Measurements from ENCODE around the gene COQ10A.
"Not testable (repeated sequence)": the region's sequence is repeated elsewhere in the genome, so short reads cannot be mapped to it uniquely, and the experiment has no call there.

The COQ10A gene

DNA sequence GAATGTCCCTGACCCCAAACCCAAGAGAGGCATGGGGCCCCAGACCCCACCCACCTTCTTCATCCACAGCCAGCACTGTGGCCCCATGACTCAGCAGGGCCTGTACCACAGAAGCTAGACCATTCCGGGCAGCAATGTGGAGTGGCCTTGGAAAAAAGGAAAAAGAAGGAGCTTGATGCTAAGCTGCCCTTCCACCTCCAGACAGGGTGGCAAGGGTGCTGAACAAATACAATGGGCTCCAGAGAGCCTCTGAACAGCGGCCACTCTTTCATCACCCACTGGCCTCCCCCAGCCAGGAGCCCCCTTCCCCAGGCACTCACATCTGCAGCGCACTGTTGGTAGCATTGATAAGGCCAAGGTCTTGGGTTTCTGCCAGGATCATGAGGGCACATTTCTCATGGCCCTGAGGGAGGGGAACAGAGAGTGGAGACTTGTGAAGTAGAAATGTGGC is 23.0 kb upstream of the COQ10A start:
- no peak for DNase-seq (ENCODE audit: low spot score)

DNA sequence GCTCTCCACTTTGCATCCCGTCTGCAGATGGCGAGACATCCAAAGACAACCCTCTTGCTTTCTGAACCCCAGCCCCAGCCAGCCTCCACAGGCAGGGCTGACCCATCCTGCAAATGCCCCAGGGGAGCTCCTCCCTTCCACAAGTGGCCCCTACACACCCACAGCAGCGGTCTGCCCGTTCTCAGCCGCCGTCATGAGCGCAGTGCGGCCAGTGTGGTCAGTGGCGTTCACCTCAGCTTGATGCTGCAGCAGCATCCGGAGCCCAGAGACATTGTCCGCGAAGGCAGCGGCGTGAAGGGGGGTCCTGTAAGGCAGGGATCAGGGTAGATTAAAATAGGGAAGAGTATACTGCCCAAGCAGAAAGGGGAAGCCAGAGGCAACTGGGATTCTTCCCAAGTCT is 22.2 kb upstream of the COQ10A start:
- no peak for DNase-seq (ENCODE audit: low spot score)

DNA sequence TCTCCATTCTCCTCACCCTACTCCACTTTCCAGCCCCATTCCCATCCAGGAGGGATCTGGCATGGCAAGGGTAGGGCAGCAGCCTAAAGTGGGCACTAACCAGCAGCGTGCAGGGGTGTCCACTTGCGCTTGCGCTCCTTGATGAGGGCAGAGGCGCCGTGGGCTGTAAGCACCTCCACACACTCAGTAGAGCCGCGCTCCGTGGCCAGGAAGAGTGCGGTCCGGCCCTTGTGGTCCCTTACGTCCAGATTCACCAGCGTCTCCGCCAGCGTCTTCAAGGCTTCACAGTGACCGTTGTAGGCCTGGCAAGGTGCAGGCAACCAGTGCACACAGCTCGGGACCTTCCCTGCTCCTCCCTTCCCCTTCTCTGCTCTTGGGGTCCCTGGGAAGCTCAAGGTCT is 18.8 kb upstream of the COQ10A start:
- DNase-seq (ENCODE audit: low spot score) = no peak

DNA sequence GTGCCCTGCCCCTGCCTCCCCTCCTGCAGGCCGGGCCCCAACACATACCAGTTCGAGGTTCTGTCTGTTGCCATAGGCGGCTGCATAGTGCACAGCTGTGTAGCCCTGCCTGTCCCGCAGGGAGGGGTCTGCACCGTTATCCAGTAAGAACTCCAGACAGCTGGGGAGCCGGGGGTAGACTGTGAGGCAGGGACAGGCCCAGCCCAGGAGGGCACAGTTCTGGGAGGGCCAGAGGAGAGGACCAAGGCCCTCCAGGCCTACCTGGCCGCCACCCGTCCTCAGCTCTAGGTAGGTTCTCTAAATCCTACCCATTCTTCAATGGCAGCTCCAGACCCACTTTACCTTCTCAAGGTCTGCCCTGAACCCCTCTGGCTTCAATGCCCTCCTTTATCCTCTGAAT is 18.0 kb upstream of the COQ10A start:
- no peak for DNase-seq (ENCODE audit: low spot score)

DNA sequence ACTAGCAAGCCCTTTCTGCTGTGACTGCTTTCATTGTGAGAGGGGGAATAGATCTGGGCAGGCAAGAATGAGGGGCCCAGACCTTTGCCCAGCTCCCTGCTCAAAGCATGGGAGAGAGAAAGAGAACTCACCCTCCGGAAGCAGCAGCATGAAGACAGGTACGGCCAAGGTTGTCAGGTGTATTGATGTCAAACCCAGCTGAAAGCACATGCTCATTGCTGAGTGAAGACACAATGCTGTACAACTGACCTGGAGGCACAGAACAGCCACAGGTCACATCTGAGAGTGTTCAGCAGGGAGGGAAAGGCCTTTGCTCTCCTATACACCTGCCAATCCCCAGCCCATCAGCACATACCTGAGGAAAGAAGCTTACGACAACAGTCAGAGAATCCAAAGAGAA is 14.1 kb upstream of the COQ10A start:
- DNase-seq (ENCODE audit: low spot score) = no peak

DNA sequence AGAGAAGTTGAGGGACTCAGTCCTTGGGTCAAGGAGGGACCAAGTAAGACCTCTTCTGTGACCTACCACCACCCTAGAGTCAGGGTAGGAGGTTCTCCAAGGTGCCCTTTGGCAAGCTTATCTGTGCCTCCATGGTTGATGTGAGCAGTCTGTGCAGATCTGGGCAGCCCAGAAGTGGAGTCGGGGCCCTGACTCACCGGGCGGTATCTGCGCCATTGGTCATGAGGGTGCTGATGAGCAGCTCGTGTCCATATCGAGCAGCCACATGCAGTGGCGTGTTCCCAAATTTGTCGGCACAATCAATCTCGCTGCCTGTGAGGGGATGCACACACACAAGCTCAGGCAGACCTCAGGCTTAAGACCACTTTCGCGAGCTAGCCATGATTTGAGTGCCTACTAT is 13.7 kb upstream of the COQ10A start:
- no peak for DNase-seq (ENCODE audit: low spot score)

DNA sequence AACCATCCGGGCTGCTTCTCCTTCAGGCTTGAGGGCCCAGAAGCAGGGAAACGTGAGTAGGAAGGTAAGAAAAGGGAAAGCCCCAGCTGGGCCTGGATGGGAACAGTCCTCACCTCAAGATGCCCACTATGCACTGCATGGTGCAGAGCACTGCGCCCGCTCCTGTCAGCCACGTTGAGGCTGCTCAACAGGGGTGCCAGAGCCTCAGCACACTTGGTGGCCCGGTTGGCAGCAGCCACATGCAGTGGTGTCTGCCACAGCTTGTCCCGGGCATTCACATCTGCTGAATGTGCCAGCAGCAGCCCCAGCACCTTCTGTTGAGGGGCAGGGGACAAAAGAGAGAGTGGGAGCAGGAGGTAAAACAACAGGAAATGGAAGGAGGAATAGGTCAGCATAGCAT is 11.1 kb upstream of the COQ10A start:
- no peak for DNase-seq (ENCODE audit: low spot score)

DNA sequence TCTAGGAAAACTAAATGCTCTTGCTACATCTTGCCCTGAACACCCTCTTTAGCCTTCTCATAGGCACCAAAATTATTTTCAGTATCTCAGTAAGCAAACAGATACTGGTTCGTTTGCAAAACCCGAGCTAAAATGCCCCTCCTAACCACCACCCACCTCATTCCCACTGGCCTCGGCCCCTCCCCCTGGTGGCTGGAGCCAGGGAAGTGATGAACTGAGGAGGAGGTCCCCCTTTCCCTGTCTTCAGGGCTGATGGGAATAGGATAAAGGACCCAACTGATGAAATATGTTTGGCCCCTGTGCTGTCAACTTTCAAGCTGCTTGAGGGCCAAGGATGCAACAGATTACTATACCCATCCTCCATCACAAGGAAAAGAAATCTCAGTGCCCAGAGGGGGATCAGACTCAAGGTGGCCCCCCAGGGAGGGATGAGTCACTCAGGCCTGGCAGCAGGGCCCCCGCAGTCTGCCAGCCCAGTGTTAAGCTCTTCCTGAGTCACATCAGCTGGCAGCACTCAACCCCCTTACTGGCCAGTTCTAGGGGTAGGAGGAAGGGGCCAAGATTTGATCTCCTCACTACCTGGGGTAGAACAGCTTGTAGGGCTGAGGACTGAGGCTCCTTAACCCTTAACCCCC is 10.3 kb upstream of the COQ10A start:
- no peak for DNase-seq (ENCODE audit: low spot score)

DNA sequence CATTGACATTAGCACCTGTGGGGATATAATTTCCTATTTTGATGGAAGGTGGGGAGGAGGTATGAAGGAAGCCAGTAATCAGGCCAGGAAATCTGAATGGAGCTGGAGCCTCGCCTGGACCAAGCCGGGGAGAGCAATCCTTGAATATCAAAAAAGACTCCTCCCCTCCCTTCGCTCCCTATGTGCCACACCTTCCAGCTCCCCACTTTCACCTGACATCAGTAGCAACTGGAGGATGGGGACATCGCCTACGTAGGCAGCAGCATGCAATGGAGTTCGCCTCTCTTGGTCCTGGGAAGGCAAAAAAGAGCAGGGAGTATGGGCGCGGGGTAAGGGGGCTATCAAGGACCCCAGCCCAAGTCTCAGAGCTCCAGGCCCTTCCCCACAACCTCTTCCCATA is 9.7 kb upstream of the COQ10A start:
- no peak for DNase-seq (ENCODE audit: low spot score)

DNA sequence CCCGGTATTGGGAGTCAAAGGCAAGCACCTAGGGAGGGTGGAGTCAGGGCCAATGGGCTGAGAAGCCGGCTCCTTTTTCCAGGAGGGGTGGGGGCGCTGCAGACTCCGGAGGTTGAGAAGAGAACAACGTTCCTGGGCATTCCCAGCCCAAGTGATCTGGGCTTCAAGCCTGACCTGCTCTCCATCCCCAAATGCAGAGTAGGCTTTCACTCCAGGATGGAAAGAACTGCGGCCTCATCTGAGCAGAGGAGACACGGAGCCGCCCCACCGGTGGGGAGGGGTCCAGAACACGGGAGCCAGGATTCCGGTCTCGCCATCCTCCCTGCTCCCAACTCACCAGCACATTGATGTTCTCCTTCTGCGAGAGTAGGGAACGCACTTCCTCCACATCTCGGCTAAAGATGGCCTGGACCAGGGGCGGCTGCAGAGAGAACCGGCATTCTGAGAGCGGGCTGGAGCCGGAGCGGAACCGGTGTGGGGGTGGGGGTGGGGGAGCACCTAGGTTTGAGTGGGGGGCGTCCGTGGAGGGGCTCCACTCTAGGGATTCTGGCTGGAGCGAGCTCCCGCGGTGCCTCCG is 9.2 kb upstream of the COQ10A start:
- DNase-seq (ENCODE audit: low spot score) = no peak

DNA sequence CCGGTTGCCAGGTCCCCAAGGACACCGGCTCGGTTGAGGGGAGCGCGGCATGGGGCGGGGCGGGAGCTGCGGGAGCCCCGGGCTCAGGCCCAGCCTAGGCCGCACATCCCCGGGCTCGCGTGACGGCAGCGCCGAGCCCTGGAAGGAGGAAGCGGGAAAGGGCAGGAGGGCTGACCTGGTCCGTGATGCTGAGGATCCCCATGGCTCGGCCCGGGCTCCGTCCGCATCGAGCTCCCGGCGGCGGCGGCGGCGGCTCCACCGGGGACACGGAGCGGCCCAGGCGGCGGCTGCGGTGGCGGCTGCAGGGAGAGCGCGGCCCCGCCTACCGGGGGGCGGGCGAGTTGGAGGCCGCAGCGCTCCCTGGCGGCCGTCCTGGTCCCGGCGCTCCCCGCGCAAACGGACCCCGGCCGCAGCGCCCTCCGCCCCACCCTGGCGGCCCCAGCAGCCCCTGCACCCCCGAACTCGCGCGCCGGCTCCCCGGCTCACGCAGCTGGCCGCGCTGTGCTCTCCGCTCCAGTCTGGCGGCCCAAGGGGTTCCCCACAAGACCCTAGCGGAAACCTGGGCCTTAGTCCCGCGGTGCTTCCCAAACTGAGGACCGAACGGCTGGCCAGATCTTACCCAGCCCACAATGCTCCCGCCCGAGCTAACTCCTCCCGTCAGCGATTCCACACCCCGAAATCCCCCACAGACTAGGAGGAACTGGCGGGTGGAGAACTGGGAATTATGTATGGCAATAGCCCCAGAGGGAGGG is 8.5 kb upstream of the COQ10A start, which contains the start of gene ANKRD52:
Gene ANKRD52, minus strand, starts transcription at position 317 of the 752 bp plus-strand sequence. Its CDS starts 115 bp downstream, at position 202.
- peak; percentile 83 for DNase-seq (ENCODE audit: low spot score)

DNA sequence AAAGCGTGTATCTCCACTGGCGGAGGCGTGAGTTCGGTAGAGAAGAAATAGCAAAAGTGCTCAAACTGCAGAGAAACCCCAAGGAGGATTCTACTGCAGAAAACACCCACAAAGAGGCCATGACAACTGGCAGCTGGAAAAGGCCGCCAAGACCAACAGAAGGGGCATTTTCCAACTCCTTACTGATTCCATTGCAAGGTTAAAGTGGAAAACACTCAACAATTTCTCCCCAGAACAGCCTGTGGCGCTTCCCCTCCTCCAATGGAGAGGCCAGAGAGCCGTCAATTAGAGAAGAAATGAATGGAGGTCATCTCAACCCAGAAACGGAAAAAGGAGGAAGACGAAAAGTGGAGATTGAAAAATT is 7.9 kb upstream of the COQ10A start:
- DNase-seq (ENCODE audit: low spot score) = no peak

DNA sequence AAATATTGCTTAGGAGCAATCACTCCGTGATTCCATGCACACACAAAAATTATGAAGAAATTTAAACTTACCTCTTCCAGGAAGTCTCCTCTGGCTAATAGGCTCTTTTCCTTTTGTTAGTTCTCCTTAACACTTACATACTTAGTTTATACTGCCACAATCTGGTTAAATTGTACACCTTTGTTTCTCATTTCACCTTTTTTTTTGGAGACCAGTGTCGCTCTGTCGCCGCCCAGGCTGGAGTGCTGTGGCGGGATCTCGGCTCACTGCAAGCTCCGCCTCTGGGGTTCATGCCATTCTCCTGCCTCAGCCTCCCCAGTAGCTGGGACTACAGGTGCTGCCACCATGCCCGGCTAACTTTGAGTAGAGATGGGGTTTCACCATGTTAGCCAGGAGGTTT is 6.4 kb upstream of the COQ10A start:
- DNase-seq (ENCODE audit: low spot score) = no peak

DNA sequence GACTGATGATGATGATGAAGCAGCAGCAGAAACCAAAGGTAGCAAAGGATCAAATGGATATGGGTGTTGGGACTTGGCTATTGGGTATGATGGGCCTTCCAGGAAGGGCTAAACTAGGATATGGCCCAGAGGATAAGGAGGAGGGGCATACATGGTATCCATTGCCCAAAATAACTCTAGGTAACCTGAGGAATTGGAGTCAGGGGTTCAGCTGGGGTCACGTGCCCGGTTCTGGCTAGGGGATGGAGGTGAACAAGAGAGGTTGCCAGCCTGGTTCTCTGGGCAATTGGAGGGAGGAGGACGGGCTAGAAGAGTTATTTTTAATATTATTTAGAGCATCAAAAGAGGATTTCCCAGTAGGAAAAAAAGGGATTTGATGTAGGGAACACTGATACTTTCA is 5.8 kb upstream of the COQ10A start:
- no peak for DNase-seq (ENCODE audit: low spot score)

DNA sequence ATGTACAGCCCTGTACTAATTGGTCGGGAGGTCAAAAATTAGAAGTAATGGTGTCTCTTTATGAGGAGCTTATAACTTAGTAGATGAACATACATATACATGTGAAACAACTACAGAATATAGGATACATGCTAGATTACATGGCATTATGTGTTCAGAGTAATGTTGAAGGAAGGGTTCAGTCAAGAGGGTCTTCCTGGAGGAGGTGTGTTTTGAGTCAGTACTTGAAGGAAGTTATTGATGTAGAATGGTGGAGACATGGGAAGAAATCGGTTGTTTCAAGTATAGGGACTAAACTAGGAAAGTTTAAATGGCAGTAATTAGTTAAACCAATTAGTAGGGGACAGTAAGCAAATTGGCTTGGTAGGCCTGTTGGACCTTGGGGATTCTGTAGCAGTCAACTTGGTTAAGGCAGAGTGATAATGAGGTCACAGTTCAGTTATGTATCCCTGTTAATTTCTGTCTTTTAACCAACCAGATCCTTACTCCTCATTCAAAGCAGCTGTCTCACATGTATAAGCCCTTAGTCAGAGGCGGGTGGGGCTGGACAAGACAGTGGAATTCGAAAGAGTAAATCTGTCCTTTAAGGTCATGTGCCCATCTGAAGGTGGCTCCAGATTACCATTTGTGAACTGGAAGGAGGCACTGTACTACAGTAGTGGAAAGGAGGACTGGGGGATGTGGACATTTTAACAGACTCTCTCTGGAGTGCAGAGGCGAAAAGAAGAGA is 5.1 kb upstream of the COQ10A start:
- DNase-seq (ENCODE audit: low spot score) = no peak

DNA sequence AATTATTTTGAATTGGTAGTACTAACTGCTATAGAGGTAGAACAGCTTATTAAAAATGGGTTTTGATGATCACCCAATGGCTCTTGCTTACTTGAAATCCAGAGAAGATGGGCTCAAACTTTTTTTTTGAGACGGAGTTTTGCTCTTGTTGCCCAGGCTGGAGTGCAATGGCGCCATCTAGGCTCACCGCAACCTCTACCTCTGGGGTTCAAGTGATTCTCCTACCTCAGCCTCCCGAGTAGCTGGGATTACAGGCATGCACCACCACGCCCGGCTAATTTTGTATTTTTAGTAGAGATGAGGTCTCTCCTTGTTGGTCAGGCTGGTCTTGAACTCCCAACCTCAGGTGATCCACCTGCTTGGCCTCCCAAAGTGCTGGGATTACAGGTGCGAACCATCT is 3.8 kb upstream of the COQ10A start:
- DNase-seq (ENCODE audit: low spot score) = not testable (repeated sequence)

DNA sequence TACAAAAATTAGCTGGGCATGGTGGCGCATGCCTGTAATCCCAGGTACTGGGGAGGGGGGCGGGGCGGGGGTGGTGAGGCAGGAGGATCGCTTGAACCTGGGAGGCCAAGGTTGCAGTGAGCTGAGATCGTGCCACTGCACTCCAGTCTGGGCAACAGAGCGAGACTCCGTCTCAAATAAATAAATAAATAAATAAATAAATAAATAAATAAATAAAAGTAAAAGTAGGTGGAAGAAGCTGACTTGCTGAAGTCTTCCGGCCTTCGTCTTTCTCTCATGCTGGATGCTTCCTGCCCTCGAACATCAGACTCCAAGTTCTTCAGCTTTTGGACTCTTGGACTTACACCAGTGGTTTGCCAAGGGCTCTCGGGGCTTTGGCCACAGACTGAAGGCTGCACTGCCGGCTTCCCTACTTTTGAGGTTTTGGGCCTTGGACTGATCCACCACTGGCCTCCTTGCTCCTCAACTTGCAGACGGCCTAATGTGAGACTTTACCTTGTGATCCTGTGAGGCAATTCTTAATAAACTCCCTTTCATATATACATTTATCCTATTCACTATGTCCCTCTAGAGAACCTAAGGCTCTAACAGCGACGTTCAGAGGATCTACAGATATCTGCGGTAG is 562 bp upstream of the COQ10A start:
- DNase-seq (ENCODE audit: low spot score) = not testable (repeated sequence)

DNA sequence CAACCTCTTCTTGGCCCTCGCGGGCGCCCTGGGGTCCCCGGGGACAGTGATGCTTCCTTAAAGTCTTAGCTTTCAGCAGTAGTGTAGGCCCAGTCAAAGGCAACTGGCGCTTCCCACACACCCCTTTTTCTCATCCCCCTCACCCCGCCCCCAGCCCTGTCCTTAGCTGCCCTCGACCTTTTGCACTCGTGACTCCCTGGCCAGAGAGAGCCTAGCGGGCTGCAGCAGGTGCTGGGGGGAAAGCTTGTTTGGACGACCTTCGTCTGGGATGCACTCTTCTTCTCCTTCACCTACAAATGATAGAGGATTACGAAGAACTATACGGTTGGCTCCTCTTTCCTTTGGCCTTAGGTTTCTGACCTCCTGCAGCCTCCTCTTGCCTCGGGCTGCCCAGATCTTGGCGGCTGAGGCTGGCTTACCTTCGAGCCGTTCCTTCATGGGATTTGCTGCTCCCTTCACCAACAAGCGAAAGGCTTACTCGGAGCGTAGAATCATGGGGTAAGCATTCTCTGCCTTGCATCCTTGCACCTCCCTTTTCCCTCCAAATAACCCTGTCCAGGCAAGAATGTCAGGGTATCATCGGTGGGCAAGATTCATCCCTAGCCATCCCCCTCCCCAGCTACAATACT is 815 bp downstream of the COQ10A start:
- no peak for DNase-seq (ENCODE audit: low spot score)

DNA sequence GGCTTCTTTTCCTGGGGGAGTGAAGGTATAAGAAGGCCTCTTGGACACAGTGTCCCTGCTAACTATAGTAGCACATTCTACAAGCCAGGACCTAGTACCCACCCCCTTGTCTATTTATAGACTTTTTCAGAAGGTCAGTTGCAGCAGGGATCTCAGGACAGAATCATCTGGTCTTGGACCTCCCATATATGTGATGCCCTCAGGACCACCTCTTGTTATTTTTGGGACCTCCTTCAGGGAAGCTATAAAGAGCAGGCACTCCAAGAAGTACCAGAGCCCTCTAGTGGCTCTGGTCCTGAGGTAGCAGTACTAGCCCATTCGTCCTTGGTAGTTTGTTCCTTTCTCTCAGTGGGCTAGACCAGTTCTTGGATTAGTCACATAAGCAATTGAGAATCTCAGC is 4.3 kb downstream of the COQ10A start:
- DNase-seq (ENCODE audit: low spot score) = no peak

DNA sequence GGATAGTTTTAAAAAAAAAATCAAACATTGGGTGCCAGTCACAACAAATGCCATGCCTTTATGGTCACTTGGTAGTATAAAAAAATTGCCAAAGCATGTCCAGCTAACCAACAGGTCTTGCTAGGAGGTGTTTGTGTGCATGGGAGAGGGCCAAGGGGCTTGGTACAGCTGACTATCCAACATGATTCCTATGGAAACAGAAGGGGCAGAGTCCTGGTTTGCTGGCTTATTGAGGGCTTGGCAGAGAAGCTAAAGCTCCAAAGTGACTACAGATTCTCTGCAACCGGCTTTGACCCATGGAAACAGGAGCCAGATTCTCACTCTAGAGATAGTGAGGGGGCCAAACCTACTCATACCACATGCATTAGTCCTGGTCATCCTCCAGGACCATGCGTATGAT is 5.7 kb downstream of the COQ10A start:
- not testable (repeated sequence) for DNase-seq (ENCODE audit: low spot score)

DNA sequence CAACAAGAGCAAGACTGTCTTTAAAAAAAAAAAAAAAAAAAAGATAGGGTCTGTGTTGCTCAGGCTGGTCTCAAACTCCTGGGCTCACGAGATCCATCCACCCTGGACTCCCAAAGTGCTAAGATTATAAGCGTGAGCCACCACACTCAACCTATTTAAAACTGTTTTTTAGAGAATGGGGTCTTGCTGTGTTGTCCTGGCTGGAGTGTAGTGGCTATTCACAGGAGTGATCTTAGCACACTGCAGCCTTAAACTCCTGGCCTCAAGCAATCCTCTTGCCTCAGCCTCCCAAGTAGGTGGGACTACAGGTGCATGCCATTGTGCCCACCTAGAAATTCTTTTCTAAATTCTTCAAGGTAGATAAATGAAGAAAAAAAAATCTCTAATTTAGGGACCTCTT is 7.6 kb downstream of the COQ10A start:
- no peak for DNase-seq (ENCODE audit: low spot score)

DNA sequence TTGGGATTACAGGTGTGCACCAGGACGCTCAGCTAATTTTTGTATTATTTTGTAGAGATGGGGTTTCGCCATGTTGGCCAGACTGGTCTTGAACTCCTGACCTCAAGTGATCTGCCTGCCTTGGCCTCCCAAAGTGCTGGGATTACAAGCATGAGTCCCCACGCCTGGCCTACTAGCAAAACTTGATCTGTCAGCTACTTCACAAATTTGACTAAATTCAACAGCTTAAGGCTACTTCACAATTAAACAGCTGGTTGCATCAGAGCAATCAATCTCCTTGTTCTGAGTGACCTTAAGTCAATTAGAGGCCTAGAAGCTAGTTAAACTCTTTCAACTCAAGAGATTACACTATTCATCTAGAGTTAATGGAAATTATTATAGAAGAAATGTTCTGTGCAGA is 12.2 kb downstream of the COQ10A start:
- DNase-seq (ENCODE audit: low spot score) = no peak

All from Ammon's horn (tissue), 1 donor.